Germinal center (tissue), 1 donor: Measurements from ENCODE around the gene CACNA1B.
"Not testable (repeated sequence)": the region's sequence is repeated elsewhere in the genome, so short reads cannot be mapped to it uniquely, and the experiment has no call there.

Experiments
- DNase-seq: peaks from one replicate; pipeline ENCODE4 v3.0.0; 2012; ENCODE audit warnings: mixed read lengths, low spot score

The CACNA1B gene

GRCh38 chr9:137866226-137867141, 11.1 kb upstream of the CACNA1B start:
- no peak for DNase-seq

- no peak for DNase-seq
These were observed 7.2 kb upstream of the CACNA1B start for GRCh38 chr9:137870432-137870831.

GRCh38 chr9:137872296-137872695, 5.3 kb upstream of the CACNA1B start:
- no peak for DNase-seq

GRCh38 chr9:137873408-137873807, 4.2 kb upstream of the CACNA1B start:
- DNase-seq: no peak

GRCh38 chr9:137873858-137874362, 3.7 kb upstream of the CACNA1B start:
- DNase-seq: no peak

GRCh38 chr9:137875354-137875753, 2.2 kb upstream of the CACNA1B start:
- no peak for DNase-seq

GRCh38 chr9:137875846-137876245, 1.7 kb upstream of the CACNA1B start:
- DNase-seq: no peak

GRCh38 chr9:137876269-137876668, 1.3 kb upstream of the CACNA1B start:
- no peak for DNase-seq

- no peak for DNase-seq
These were observed 698 bp upstream of the CACNA1B start for GRCh38 chr9:137876781-137877386.

- peak; percentile 63 for DNase-seq
These were observed 762 bp downstream of the CACNA1B start for GRCh38 chr9:137878146-137878941.

GRCh38 chr9:137879052-137879451, 1.5 kb downstream of the CACNA1B start:
- DNase-seq: no peak

- DNase-seq: no peak
These were observed 2.1 kb downstream of the CACNA1B start for GRCh38 chr9:137879566-137880150.

GRCh38 chr9:137880160-137880975, 2.8 kb downstream of the CACNA1B start:
- no peak for DNase-seq

GRCh38 chr9:137880976-137881530, 3.5 kb downstream of the CACNA1B start:
- DNase-seq: no peak

- DNase-seq: no peak
These were observed 4.3 kb downstream of the CACNA1B start for GRCh38 chr9:137881591-137882505.

- DNase-seq: no peak
These were observed 4.9 kb downstream of the CACNA1B start for GRCh38 chr9:137882506-137882821.

- DNase-seq: not testable (repeated sequence)
These were observed 6.4 kb downstream of the CACNA1B start for GRCh38 chr9:137883977-137884376.

GRCh38 chr9:137884547-137884946, 7.0 kb downstream of the CACNA1B start:
- not testable (repeated sequence) for DNase-seq

- not testable (repeated sequence) for DNase-seq
These were observed 7.5 kb downstream of the CACNA1B start for GRCh38 chr9:137885121-137885520.

- DNase-seq: not testable (repeated sequence)
These were observed 11.0 kb downstream of the CACNA1B start for GRCh38 chr9:137888621-137889020.
